DMS79 treated with DMSO at 0.1 percent for 48 hours (cell line): Measurements from ENCODE around the gene UBXN4.
"Not testable (repeated sequence)": the region's sequence is repeated elsewhere in the genome, so short reads cannot be mapped to it uniquely, and the experiment has no call there.

Source experiments
- DNase-seq: peaks from one replicate; lab custom pipeline; 2025; lab: John Stamatoyannopoulos, UW

Gene UBXN4

GRCh38 chr2:135762530-135762929, 20.9 kb downstream of the UBXN4 start:
- DNase-seq = no peak

GRCh38 chr2:135768863-135769262, 27.2 kb downstream of the UBXN4 start:
- no peak for DNase-seq

- no peak for DNase-seq
Observed at GRCh38 chr2:135773319-135773718, 31.7 kb downstream of the UBXN4 start.

GRCh38 chr2:135773917-135774316, 32.3 kb downstream of the UBXN4 start:
- DNase-seq = no peak

- no peak for DNase-seq
Observed at GRCh38 chr2:135775420-135775819, 33.8 kb downstream of the UBXN4 start.

- DNase-seq = no peak
Observed at GRCh38 chr2:135776367-135776766, 34.7 kb downstream of the UBXN4 start.

- no peak for DNase-seq
Observed at GRCh38 chr2:135782231-135782630, 40.6 kb downstream of the UBXN4 start.

- no peak for DNase-seq
Observed at GRCh38 chr2:135783439-135783838, 41.8 kb downstream of the UBXN4 start.

- DNase-seq = no peak
Observed at GRCh38 chr2:135785032-135785431, 43.4 kb downstream of the UBXN4 start.

GRCh38 chr2:135786823-135787222, 45.2 kb downstream of the UBXN4 start:
- DNase-seq = no peak

GRCh38 chr2:135790423-135790822, 48.8 kb downstream of the UBXN4 start:
- no peak for DNase-seq

GRCh38 chr2:135791418-135792190, 49.9 kb downstream of the UBXN4 start:
- DNase-seq = no peak

- no peak for DNase-seq
Observed at GRCh38 chr2:135792401-135793150, 50.9 kb downstream of the UBXN4 start.

- DNase-seq = not testable (repeated sequence)
Observed at GRCh38 chr2:135795641-135796040, 54.0 kb downstream of the UBXN4 start.

- no peak for DNase-seq
Observed at GRCh38 chr2:135796606-135797005, 55.0 kb downstream of the UBXN4 start.

GRCh38 chr2:135797497-135798274, 56.0 kb downstream of the UBXN4 start:
- DNase-seq = peak; percentile 11

- no peak for DNase-seq
Observed at GRCh38 chr2:135798275-135798705, 56.6 kb downstream of the UBXN4 start.

- DNase-seq = no peak
Observed at GRCh38 chr2:135798762-135799161, 57.1 kb downstream of the UBXN4 start.

GRCh38 chr2:135799738-135800137, 58.1 kb downstream of the UBXN4 start:
- DNase-seq = no peak

- DNase-seq = no peak
Observed at GRCh38 chr2:135800513-135801460, 59.1 kb downstream of the UBXN4 start.

GRCh38 chr2:135802350-135802749, 60.7 kb downstream of the UBXN4 start:
- no peak for DNase-seq
